ENCODE results near the gene ANKH.
"Not testable (repeated sequence)": the region's sequence is repeated elsewhere in the genome, so short reads cannot be mapped to it uniquely, and the experiment has no call there.

The ANKH gene

GRCh38 chr5:14853685-14854084 lies 17.9 kb downstream of the ANKH start:
- no peak for DNase-seq

DNA sequence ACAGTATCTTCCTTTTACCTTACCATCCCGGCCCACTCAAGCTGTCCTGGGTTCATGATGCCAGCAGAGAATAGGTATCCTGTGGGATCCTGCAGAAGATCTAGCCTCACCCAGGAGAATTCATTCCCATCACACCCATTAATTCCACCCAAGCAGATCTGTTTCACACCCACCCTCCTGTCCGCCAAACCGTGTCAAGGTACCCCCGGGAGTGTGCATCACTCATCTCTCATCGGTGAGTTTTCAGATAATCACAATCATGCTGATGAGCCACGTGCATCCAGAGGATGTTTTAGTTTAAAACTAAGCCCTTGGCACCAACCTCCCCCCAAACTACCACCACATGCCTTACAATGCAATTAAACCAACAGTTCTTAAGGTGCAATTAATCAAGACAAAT lies 18.8 kb downstream of the ANKH start:
- no peak for DNase-seq

- DNase-seq: no peak
Measured at GRCh38 chr5:14851999-14852526, 19.5 kb downstream of the ANKH start.

DNA sequence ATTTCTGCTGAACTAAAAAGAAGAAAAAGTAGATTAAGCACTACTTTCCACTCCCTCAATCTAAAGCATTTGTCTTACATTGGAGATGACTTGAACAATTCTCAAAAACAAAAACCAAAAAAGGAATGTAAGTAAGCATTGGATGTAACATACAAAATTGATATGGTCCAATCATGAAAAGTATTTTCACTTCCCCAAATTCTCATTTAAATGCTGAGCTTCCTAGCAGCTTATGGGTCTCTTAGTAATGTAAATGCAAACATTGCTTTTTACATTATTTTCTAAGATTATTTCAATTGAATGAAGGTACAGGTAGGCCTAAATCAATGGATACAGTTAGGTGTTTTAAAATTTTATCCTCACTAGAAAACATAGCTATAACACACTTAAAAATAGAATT lies 20.0 kb downstream of the ANKH start:
- no peak for DNase-seq

DNA sequence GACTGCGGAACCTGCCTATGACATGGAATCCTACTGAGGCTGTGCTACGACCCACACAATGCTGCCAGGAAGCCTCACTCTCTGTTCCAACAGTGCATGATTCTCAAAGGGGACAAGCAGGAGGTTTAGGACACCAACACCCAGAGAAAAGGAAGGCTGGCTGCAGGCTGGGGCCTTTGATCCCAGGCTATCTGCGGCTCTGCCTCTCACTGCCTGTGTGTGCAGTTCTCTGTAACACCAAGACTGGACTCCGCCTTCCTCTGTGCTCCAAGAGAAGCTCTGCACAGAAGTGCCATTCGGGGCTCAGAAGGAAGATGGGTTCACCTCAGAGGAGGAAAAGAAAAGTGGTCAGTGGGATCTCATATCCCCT lies 20.5 kb downstream of the ANKH start:
- no peak for DNase-seq

- DNase-seq: no peak
Measured at GRCh38 chr5:14850419-14851049, 21.0 kb downstream of the ANKH start.

GRCh38 chr5:14849516-14850294 lies 21.9 kb downstream of the ANKH start:
- no peak for DNase-seq

DNA sequence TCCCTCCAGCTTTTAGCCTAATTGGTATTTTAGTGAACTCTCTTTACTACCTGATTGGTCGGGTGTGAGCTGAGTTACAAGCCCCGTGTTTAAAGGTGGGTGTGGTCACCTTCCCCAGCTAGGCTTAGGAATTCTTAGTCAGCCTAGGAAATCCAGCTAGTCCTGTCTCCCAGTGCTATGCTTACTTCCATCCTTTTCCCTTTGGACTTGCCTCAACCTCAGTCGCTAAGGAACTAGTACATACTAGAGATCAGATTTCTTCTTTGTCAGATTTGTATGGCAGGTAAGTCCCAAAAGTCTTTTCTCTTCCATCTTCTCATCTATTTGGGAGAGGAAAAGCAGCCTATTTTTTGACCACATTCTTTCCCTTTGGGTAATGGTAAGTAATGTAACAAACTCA lies 22.6 kb downstream of the ANKH start:
- DNase-seq: not testable (repeated sequence)

- DNase-seq: no peak
Measured at GRCh38 chr5:14848385-14848784, 23.2 kb downstream of the ANKH start.

DNA sequence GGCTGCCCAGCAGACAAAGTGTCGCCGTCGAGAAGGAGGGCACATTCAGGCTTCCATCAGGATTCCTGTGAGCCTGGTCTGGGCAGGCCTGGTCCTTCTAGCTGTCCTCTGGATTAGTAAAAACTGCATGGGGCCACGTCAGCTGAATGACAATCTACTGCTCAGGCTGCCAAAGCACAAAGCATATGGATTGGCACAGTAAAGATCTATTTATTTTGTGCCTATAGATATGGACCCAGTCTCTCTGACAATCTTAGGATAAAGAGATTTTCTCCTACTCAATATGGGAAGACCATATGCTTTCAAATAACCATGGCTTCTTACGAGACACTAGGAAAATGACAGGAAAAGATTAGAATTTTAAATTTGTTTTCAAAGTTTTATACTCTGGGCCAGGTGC lies 24.1 kb downstream of the ANKH start:
- DNase-seq: no peak

DNA sequence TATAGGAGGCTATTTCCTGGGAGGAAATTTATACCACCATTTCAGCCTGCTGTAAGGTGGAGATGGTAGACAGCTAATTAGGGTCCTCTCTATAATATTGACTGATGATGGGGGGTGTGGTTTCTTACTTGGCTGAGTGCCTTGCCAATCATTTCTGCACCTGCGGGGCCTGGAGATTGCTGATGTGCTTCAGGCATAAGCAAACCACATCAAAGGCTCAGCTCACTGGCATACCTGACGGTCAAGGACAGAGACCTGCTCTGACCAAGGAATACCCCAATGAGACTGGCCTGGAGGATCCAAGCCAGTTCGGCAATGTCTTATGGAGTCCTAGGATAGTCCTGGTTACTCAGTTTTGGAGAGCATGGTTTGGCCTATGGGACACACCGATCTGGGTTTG lies 29.5 kb downstream of the ANKH start:
- no peak for DNase-seq

DNA sequence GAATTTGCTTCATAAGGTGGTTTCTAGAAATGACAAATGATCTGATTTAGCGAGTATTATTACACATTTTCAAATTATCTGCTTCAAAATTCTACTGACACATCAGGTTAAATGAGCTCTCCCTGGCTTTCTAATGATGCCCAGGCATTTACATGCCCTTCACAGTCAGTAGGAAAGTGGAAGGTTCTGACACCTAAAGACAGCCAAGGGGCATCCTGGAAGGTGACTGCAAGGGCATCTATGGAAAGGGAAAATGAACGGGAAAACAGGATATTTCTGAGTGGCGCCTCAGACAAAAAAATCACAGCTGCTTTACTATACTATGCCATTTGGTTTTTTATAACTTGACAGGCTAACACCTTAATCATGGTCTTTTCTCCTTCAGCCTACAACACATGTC lies 31.0 kb downstream of the ANKH start:
- DNase-seq: no peak

DNA sequence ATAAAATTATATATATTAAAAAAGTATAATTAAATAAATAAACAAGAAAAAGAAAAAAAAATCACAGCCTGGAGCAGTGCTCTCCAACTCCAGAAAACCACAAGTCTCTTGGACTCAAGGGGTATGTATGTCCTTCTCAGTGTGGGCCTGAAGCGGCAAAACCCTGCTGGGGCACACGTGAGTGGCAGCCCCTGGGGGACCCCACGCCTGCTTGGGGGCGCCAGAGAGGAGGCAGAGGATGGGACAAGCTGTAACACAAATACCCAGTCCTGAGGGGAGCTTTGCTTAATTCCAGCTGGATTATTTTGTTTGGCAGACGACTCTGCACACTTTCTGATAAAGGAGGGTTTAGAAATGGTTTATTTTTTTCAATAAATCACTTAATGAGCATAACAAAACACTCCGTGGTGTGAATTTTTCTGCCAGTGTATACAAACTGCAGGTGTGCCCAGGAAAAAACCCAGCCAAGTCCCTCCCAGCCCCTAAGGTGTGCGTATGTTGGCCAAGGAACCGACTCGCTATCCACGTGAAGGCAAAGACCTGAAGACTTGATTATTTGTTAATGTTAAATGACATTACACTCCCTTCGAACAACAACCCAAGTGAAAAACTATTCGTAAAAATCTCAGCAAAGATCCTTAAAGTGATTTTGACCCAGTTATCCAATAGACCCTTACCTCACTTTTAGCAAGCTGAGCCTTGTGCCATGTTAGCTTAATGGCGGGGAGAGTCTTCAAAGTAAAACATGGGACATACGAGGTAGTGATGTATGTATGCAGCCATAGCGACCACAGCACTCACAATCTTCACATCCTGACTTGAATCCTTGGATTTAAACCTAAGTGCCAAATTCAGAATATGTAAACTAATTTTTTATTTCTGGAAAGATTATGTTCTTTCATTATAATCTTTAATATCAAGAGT lies 32.9 kb downstream of the ANKH start:
- no peak for DNase-seq

GRCh38 chr5:14837423-14838122 lies 34.0 kb downstream of the ANKH start:
- not testable (repeated sequence) for DNase-seq

DNA sequence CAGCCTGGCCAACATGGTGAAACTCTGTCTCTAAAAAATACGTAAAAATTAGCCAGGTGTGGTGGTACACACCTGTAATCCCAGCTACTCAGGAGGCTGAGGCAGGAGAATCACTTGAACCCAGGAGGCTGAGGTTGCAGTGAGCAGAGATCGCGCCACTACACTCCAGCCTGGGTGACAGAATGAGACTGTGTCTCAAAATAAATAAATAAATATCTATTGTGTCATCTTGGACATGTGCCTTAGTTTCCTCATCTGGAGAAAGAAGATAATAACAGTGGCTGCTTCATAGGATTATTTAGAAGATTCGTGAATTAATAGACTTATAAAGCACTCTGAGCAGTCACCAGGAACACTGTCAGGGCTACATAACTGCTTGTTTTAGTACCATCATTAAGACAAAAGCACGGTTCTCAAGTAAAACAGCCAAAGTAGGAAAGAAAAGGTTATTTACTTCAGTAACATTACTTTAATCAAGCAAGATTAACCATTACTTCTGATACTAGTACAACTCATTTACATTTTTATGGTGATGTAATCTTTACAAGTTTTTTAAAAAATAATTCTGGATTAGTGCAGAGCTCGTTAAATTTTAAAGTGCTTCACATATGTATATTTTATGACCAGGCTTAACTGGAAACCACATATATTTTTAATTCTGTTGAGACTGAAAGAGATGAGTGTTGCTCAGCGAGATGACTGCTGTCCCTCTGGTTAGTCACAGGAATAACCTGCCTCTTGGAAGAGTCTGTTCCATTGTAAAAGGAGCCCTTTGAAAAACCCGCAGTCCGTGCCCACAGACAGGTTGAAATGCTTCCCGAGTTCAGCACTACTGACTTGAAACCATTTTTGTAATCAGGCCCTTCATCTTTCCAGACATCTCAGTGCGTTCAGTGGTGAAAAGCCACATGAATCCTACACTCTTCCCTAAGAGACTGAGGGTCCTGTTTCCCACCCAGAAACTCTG lies 36.7 kb downstream of the ANKH start:
- DNase-seq: no peak

DNA sequence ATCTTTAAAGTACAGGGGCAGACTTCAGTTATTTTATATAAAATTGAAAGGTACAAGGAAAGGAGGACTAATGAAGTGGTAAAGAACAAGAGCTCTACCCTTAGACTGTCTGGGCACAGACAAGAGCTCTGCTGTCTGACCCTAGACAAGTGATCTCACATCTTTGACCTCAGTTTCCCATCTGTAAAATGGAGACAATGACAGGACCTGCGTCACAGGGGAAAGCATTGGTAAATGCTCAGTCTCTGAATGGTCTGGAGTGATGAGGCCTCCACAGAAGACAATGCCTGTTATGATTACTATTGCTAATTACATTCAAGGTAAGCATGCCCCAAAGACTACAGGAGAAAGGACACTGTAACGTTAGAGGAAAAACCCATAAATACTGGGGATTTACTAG lies 37.5 kb downstream of the ANKH start:
- no peak for DNase-seq

- DNase-seq: no peak
Measured at GRCh38 chr5:14831006-14831338, 40.6 kb downstream of the ANKH start.

GRCh38 chr5:14830210-14831005 lies 41.2 kb downstream of the ANKH start:
- no peak for DNase-seq

DNA sequence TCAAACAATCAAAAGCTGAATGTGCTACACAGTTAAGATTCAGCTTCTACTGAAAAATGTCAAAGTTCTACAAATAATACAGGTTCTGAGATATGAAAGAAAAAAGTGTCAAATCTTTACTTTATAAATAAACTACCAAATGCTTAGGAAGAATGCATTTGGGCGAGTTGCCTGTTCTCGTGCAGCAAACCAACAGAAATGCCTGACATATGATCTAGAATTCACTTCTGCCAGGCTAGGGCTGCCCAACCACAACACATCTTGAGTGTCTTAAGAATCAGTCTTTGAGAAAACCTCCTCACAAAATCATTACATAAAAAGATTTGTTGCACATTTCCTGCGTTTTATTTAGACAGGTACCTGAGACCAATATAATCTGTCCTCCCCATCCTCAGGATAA lies 42.2 kb downstream of the ANKH start:
- no peak for DNase-seq

GRCh38 chr5:14826714-14827113 lies 44.9 kb downstream of the ANKH start:
- no peak for DNase-seq

- no peak for DNase-seq
Measured at GRCh38 chr5:14825977-14826376, 45.6 kb downstream of the ANKH start.
